IPS-18c (cell line): ENCODE measurements around the gene APOC3.

Experiments used
- H3K4me3 ChIP-seq: 2 replicates; pipeline ENCODE4 v1.7.0; 2013; ENCODE audit warnings: low read depth, mild to moderate bottlenecking, low read length, moderate library complexity; ENCODE audit not compliant: insufficient read depth
- H3K9me3 ChIP-seq: one replicate; pipeline ENCODE4 v1.6.1; 2013; ENCODE audit warnings: mild to moderate bottlenecking, low read length, moderate library complexity; ENCODE audit not compliant: control insufficient read depth, insufficient read depth

The APOC3 gene

DNA sequence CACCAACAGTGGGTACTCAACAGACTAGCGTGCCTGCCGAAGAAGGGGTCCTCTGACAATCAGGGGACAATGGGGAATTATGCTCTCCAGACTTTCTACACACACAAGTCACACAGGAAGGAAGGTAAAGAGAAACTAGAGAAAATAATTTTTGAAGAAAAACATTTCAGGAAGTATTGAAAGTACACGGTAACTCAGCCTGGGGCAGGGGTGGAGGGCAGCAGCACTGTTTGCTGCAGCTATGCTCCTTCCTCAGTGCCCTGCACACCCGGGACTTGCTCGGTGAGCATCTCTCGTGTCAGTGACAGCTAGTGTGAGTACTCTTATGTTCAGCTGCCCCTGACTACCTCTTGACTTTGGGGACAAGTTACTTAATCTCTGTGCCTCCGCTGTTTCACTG lies 25.7 kb downstream of the APOC3 start:
- Histone ChIP-seq H3K4me3 (no peak overlapping the region), H3K9me3 (no peaks in the 10 kb centered on the region)

DNA sequence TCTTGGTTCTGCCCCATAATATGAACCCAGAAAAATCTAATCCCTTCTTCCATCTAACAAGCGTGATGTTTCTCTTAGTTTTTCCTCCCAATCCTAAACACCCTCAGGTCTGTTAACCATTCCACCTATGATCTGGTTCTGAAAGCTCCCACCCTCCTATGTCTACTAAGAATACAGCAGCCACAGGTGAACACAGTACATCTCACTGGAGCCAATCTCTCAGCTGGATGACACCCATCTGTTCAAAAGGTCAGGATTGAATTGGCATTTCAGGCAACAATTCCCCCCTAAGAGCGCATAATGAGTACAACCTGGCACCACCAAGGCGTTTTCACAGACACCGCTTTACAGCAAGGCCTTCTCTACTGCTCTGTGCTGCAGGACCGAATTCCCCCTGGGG lies 26.7 kb downstream of the APOC3 start:
- no peaks in the 10 kb centered on the region for H3K9me3 ChIP-seq
- H3K4me3 ChIP-seq, result no peak overlapping the region

DNA sequence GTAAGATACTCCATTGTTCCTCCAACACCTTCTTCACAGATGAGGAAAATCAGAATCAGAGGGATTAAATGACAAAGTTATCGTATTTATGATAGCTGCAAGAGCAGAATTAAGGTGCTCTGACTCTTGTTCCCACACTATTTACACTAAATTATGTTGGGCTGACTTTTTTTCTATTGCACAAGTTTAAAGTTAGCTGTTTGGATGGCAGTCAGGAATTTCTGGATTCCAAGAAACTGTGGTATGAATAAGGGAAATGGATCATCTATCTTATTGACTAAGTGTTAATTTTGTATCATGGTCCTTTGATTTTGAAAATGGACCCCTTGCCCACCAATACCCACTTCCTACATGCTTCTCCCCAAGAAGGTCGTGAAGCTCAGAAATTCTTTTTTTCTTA lies 27.6 kb downstream of the APOC3 start:
- Histone ChIP-seq H3K4me3 (no peak overlapping the region), H3K9me3 (no peaks in the 10 kb centered on the region)

DNA sequence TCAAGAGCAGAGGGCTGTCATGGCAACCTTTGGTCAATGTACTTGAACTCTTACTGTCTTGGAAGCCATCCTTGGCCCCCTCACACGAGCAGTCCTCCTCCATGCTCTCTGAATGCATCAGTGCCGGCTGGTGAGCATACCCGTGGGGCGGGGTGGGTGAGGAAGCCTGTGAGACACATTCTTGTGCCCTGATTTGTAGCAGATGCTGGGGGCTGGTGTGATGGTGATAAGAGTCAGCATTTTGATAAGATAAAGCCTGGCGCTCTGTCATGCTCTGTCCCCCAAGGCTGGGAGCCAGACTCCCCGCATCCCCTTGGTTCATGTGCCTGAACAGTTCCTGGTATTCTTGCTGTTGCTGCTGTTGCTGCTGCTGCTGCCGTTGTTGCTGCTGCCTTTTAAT lies 28.2 kb downstream of the APOC3 start:
- Histone ChIP-seq H3K9me3 (no peaks in the 10 kb centered on the region), H3K4me3 (no peak overlapping the region)

DNA sequence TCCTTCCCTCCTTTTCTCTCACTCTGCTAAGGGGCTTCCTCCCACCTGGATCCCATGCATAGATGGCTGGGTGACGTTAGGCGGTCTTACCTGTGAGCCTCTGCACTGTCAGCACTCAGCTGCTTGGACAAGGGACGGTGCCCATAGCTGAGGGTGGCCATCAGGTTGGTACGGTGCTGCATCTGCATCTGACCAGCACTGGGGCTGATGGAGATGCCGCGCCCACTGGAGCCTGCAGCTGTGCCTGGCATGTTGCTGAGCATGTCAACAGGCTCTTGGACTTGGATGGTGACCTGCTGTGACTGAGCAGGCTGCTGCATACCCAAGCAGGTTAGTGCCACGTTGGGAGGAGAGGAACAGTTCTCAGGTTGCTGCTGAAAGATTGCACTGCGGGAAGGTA lies 29.5 kb downstream of the APOC3 start:
- no peak overlapping the region for H3K4me3 ChIP-seq

DNA sequence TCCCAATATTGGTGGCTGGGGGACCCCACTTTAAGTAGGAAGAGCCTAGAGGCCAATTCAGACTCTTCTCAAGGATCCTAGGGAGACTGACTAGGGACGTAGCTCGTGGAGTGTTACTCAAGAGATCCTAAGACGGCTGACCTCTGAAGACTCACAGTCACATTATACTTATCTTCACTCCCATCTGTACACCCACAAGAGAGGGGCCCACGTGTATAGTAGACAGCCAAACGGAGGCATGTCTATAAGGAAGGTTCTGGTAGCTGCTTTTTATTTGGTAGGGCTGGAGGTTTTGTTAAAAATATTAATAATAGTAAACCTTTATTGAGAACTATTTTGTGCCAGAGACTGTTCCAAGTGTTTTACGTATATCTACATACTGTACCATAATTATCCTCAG lies 30.6 kb downstream of the APOC3 start:
- Histone ChIP-seq H3K4me3 (no peak overlapping the region), H3K9me3 (no peaks in the 10 kb centered on the region)

More for the DNA sequence above, 29.5 kb downstream of the APOC3 start:
- H3K9me3 ChIP-seq, result no peaks in the 10 kb centered on the region

DNA sequence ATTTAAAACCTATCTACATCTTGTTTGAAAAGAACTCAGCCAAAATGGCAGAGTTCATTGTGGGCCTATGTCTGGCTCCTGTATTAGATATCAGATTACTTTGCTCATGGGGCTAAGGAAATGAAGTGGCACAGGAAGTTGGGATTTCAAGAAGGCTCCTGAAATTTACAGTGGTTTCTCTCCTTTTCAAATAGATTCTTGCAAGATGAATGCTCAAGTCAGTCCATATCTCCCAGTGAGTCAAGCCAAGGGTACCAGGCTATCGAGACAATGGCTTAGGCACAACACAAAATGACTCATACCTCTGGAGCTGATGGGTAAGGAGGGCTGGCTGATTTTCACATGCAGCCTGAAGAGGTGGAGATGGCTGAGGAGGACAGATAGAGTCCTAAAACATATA lies 31.8 kb downstream of the APOC3 start:
- Histone ChIP-seq H3K4me3 (no peak overlapping the region), H3K9me3 (no peaks in the 10 kb centered on the region)

DNA sequence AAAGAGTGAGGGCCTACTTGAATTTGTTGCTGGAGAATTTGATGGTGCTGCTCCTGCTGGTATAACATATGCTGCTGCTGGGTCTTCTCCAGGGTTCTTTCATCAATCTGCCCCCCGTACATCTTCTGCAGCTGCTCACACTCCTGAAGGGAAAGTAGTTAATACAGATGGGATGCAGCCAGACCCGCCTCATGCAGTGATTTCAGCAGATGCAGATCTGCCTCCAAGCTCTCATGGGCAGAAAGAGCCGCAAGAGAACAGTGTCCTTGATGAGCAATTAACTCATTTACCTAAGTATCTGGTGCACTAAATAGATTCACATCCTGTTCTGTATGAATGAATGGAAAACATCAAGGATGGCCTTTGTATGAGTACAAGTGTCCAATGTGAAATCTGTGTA lies 32.5 kb downstream of the APOC3 start:
- H3K9me3 ChIP-seq, result no peaks in the 10 kb centered on the region
- no peak overlapping the region for H3K4me3 ChIP-seq

DNA sequence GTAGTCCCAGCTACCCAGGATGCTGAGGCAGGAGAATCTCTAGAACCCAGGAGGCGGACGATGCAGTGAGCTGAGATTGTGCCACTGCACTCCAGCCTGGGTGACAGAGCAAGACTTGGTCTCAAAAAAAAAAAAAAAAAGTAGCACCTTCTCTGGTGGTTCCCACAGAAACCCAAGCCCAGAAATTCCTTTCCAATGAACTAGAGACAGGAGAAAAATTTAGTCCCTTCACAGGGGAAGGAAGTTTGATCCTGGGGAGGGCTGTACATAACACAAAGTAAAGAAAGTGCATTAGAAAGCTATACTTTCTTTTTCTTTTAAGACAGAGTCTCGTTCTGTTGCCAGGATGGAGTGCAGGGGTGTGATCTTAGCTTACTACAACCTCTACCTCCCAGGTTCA lies 33.2 kb downstream of the APOC3 start:
- Histone ChIP-seq H3K4me3 (no peak overlapping the region), H3K9me3 (no peaks in the 10 kb centered on the region)

DNA sequence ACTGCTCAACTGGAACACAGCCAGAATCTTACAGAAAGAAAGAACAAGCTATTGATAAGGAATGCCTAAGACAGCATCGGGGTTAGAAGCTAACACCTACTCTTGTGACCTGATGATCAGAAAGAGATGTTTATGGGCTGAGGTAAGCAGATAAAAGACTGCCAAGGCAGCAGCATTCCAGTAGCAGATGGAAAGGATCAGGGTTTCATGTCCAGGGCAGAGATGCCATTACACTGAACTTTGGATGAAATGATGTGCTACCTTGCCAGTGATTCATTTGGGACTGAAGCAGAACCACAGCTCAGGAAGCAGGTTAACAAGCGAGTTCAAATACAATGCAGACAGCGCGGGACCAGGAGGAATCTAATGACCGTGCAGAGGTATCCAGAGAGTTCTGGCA lies 34.8 kb downstream of the APOC3 start:
- no peak overlapping the region for H3K4me3 ChIP-seq

DNA sequence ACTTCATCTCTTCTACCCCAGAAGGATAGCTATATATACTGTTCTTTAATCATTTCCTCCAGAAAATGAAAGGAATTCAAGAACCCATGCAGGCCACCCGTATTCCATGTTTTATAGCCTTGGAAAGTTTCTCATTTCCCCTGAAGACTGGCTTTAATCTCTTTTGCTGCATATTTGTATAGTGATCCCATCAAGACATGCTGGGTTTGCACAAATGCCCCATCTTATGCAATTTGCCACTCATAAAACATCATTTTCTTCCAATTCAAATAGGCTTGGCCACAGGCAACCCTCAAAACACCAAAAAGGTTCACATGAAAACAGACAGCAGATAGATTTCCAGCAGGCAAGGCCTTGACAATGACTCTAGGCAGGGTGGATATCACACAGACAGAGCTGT lies 36.0 kb downstream of the APOC3 start:
- Histone ChIP-seq H3K4me3 (no peak overlapping the region), H3K9me3 (no peaks in the 10 kb centered on the region)

More for the DNA sequence above, 34.8 kb downstream of the APOC3 start:
- no peaks in the 10 kb centered on the region for H3K9me3 ChIP-seq

DNA sequence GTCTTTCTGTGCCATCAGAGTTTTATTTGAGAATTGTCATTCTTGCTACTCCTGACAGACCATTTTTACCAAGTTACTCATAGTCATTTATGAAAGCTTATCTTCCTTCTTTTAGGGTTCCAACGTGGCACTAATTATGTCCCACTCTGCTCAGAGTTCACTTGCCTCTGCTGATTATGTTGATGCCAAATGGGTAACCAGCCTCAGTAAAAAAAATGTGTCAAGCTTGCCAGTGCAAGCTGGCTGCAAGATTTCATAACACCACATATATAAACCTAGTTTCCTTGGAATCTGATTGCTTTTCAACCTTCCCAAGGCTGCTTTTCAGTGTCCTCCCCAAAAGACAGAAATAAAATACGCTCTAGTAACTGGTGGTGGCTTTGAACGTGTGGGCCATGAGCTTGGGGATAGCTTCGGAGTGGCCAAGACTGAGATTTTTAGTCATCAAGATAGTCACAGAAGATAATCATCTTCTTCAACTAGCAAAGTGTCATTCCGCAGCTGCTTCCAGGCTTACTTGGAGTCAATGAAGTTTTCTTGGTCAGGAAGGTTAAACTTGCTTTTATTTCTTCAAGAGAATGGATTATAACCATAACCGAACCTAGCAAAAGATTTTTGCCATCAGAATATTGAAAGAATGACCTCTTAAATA lies 37.2 kb downstream of the APOC3 start:
- no peaks in the 10 kb centered on the region for H3K9me3 ChIP-seq
- no peak overlapping the region for H3K4me3 ChIP-seq

DNA sequence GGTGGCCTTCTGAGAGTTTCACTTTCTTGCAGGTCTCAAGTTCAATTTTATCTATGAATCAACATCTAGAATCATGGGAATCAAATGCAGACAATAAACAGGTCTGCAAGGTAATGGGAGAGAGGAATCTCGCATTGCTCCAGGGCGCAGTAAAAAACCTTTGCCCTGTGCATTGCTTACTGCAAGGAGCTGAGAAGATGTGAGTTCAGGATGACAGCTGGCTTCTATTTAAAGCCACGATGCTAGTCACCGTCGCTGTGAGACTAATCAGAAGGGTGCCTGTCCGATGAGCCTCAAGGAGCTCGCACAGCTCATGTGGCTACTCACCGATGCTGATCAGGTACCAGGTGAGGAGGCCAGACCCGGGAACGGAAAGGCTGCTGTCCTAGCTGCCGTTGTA lies 37.9 kb downstream of the APOC3 start:
- H3K9me3 ChIP-seq, result no peaks in the 10 kb centered on the region
- no peak overlapping the region for H3K4me3 ChIP-seq

DNA sequence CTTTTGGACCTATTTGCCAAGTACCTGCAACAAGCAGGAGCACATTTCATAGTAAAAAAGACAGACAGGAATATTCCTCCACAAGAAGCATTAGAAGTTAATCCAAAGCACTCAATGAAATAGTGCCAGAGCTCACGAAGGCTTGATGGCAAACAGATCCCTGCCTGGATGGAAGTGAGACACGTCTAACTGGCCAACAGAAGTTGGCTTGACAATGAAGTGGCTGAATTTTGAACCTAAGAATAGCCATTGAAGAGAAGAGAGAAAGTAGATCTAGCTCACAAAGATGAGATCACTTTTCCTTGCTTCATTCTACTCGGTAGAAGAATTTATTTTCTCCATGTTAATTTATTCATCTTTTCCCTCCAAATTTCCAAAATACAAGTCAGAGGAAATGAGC lies 38.4 kb downstream of the APOC3 start:
- Histone ChIP-seq H3K9me3 (no peaks in the 10 kb centered on the region), H3K4me3 (no peak overlapping the region)

DNA sequence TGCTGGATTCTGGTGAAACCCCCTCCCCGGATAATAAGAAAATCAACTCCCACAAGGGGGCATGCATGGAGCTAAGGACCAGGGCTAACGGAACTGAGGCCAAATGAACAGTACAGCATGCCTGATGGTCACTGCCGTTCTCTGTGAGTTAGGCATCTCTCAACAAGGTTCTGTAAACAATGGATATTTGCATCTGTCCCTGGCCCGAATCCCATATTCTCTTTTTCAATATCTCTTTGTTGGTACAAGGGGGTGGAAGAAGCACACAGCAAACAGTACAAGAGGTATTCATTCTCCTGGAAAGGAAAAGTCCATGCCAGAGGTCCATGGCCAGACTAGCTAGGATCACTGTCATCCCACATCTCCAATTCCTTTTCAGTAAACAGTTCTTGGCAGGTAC lies 39.9 kb downstream of the APOC3 start:
- H3K9me3 ChIP-seq, result no peaks in the 10 kb centered on the region
- H3K4me3 ChIP-seq, result no peak overlapping the region

DNA sequence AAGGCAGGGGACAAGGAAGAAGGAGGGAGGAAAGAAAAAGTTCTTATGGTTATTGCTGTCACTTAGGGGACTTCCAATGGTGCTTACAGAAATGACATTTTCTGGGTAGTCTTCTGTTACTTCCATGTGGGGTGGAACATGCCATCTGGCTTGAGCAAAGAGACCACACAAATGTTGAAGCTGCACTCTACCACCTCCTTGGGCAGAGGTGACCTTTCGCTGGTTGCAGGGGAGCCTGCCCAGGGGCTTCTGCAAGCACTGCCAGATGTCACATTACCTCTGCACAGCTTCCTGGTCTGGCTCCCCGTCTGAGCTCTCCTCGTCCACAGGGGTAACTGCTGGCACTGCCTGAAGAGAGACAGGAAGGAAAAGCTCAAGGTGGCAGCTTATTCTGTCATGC lies 40.3 kb downstream of the APOC3 start:
- Histone ChIP-seq H3K4me3 (no peak overlapping the region), H3K9me3 (no peaks in the 10 kb centered on the region)

DNA sequence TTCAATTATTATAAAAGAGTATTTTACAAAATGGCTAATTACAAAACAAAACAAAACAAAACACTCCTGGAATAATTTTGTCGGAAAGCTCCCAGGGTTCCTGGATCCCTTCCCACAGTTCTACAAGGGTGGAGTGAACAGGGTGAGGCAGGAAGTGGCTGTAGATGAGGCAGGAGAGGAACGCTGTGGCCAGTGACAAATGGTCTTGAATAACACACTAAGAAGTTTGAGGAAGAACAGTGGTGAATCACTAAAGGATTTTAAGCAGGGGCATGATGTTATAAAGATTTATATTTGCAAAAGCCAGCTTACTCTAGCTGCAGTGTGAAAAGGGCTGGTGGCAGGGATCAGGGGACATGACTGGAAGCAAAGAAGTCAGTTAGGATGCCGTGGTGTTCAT lies 41.5 kb downstream of the APOC3 start:
- Histone ChIP-seq H3K4me3 (no peak overlapping the region), H3K9me3 (no peaks in the 10 kb centered on the region)

DNA sequence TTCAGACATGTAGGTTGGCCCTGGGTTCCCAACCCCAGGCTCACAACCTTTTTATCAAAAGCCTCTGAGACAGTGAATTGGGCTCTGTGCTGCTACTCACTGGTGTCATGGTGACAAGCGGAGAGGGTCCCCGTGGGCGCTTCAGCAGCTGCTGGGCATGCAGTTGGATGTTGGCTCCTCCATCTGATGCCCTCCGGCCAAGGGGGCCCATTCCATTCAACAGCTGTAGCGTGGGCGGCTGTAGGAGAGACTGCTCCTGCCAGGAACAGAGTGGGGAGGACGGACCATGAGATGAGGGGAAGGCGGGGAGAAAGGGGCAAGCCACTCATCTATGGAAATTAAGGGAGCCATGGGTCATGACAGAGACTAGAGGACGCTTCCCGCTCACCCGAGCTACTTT lies 43.7 kb downstream of the APOC3 start:
- H3K9me3 ChIP-seq, result no peaks in the 10 kb centered on the region

DNA sequence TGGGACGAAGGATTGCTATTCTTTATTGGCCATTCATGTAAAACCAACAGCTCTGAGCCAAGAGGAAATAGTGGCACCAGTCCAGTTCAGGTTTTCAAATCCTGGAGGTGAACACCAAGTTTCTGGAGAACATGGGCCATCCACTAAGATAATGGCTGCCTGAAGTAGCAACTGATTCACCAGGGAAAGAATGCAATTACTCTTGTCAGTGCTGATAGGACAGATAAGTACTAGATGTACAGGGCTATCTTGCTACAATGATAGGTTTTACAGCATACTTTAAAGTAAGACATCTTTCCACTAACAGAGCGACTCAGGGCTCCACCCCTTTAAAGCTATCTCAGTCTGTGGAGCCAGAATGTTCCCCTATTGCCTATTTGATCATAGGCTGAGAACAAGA lies 44.5 kb downstream of the APOC3 start:
- no peak overlapping the region for H3K4me3 ChIP-seq
- H3K9me3 ChIP-seq, result no peaks in the 10 kb centered on the region

More for the DNA sequence above, 43.7 kb downstream of the APOC3 start:
- no peak overlapping the region for H3K4me3 ChIP-seq
